GM04504 (cell line): Measurements from ENCODE around the gene TMEM233.
"Not testable (repeated sequence)": the region's sequence is repeated elsewhere in the genome, so short reads cannot be mapped to it uniquely, and the experiment has no call there.

ENCODE experiments used
- DNase-seq: peaks from one replicate; pipeline ENCODE4 v3.0.0-alpha.2; 2012; ENCODE audit warnings: low read depth

The TMEM233 gene

DNA sequence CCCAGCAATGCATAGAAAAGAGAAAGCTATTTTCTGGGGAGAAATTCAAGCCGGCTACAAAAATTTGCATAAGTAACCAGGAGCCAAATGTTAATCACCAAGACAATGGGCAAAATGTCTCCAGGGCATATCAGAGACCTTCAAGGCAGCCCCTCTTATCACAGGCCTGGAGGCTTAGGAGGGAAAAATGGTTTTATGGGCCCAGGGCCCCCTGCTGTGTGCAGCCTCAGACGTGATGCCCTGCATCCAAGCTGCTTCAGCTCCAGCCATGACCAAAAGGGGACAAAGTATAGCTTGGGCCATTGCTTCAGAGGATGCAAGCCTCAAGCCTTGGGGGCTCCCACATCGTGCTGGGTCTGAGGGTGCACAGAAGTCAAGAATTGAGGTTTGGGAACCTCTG is 15.8 kb downstream of the TMEM233 start:
- DNase-seq, result no peak

DNA sequence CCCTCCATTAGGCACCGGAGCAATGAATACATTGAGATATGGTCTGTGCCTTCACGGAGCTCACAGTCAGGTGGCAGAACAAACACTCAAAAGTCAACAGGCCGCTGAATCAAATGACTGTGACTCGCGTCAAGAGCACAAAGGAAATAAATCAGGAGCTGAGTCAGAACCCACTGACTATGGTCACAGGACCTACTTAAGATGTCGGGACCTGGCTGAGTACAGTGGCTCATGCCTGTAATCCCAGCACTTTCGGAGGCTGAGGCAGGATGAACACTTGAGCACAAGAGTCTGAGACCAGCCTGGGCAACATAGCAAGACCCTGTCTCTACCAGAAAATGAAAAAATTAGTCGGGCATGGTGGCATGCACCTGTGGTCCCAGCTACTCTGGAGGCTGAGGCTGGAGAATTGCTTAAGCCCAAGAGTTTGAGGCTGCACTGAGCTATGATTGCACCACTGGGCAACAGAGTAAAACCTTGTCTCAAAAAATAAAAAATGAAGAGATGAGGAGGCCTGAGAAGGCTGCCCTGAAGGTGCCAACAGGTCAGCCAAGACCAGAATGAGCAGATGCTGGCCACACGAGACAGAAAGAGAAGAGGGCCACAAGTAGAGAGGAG is 19.9 kb downstream of the TMEM233 start:
- no peak for DNase-seq

DNA sequence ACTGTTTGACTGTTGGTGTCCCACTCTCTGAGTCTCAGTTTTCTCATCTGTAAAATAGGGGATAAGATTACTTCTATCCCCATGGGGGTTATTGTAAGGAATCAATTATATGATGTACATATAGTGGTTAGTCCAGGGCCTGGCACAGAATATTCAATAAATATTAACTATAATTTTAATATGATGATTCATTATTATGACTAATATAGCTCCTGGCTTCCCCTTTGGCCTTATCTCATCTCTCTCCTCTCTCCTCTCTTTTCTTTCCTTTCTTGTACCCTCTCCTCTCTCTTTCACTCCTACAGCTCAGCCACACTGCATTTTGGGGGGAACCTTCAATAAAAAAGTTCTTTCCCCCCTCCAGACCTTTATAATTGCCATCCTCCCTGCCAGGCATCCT is 21.1 kb downstream of the TMEM233 start:
- no peak for DNase-seq

DNA sequence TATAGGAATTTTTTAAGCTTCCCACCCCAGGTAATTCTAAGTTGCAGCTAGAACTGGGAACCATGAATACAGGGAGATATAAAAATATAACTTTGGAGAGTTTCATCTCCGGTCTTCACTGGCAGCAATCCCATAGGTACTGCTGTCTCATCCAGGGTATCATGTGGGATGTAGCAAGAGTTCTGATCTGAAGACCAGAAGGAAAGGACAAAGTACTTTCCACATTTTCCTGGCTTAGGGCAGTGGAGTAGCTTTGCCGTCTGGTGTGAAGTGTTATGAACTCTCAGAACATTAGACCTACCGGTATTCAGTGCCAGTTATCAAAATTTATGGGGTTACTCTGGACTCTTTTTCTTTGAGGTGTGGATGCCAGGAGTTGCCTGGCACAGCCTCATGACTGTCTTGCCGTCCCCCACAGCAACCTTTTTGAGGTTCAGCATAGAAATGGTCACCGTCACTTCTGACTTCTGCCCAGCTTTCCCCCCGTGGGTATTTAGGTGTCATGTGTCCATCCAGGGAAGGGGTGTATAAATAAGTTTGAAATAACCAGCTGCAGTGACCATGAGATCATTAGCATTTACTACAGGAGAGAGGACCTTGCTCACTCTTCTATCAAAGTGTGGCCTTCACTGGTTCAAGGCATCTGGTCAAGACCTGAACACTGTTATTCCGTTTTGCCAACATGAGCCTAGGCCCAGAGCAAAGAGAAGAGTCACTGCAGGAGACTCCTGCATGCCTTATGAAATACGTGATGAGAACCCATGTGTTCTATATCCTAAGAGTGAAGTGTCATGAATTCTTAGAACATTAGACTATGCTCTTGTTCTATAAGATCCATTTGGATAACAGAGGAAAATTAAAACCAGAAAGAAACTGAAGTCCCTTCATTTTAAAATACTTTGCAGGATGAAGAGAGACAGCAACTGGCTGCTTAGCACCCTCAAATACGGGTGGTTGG is 22.2 kb downstream of the TMEM233 start:
- DNase-seq, result no peak

DNA sequence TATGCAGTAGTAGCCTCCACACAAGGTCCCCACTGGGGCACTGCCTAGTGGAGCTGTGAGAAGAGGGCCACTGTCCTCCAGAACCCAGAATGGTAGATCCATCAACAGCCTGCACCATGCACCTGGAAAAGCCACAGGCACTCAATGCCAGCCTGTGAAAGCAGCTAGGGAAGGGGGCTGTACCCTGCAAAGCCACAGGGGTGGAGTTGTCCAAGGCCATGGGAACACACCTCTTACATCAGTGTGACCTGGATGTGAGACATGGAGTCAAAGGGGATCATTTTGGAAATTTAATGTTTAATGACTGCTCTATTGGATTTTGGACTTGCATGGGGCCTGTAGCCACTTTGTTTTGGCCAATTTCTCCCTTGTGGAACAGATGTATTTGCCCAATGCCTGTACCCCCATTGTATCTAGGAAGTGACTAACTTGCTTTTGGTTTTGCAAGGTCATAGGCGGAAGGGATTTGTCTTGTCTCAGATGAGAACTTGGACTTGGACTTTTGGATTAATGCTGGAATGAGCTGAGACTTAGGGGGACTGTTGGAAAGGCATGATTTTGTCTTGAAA is 24.8 kb downstream of the TMEM233 start:
- not testable (repeated sequence) for DNase-seq

DNA sequence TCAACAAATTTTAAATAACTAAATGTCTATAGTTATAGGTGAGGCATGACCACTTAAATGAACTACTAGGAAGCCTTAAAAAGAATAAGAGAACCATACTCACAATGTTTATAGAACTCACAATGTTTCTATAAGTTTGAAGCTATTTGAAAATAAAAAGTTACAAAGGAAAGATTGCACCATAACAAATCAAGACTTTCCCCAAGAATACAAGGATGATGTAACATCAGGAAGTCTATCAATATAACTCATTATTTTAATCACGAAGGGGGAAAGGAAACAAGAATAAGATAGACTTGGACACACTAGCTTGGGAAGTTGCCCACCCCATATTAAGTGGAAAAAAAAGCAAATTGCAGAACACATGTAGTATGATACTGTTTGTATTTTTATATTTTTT is 26.9 kb downstream of the TMEM233 start:
- no peak for DNase-seq

DNA sequence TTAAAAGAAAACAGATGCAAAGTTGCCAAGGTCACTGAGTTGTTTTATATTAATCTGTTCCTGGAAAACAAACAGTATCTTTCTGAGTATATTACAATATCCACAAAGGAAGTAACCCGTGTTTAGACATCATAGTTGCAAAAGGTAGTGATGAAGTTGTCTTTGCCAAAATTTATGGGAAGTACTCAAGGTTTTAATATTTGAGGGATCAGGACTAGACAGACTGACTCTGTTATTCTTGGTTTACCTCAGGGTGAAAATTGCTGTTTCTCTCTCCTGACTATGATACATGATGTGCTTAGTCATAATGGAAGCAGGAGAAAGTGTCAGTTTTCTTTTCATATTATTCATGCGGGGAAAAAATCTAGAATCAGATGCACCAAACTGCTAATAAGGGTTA is 28.3 kb downstream of the TMEM233 start:
- no peak for DNase-seq

DNA sequence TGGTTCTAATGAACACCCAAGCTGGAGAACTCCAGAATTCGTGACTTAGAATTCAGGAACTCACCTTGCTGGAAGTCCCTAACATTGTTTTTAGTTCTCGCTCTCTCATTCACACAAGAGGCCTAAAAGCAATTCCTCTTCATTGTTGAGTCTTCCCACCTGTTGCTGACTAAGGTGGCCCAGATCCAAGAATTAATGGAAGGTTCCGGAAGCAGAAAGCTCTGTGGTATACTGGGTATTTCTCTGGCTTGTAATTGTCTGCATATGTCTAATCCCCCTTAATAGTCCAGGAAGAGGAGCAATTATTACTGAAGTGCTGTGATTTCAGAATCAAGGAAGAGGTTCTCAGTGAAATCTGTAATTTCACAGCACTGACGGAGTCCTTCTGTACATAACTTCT is 31.4 kb downstream of the TMEM233 start:
- no peak for DNase-seq

DNA sequence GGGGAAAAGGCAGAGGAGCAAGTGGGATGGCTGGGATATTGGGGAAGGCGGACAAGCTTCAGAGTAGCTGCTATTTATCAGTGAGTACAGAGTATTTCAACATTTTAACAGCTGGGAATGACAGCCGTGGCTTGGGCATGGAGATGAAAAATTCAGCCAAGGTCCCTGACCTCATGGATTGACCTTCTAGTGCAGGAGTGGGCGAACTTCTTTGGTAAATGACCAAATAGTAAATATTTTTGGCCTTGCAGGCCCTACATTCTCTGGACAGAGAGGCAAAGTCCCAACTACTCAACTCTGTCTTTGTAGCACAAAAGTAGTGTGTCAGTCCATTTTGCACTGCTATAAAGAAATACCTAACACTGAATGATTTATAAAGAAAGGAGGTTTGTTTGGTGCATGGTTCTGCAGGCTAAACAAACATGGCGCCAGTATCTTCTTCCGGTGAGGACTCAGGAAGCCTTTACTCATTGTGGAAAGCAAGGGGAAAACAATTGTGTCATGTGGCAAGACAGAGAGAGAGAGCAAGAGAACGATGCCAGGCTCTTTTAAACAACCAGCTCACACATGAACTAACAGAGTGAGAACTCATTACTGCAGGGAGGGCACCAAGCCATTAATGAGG is 33.6 kb downstream of the TMEM233 start:
- no peak for DNase-seq

DNA sequence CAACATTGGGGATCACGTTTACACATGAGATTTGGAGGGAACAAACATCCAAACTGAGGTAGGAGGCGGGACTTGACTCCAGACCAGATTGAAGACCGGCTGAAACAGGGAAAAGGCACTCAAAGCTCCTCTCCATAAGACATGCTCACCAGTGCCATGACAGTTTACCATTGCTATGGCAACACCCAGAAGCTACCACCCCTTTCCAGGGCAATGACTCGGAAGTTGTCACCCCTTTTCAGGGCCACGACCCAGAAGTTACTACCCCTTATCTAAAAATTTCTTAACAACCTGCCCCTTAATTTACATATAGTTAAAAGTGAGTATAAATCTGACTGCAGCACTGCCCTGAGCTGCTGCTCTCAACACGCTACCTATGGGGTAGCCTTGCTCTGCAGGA is 34.1 kb downstream of the TMEM233 start:
- DNase-seq, result no peak

DNA sequence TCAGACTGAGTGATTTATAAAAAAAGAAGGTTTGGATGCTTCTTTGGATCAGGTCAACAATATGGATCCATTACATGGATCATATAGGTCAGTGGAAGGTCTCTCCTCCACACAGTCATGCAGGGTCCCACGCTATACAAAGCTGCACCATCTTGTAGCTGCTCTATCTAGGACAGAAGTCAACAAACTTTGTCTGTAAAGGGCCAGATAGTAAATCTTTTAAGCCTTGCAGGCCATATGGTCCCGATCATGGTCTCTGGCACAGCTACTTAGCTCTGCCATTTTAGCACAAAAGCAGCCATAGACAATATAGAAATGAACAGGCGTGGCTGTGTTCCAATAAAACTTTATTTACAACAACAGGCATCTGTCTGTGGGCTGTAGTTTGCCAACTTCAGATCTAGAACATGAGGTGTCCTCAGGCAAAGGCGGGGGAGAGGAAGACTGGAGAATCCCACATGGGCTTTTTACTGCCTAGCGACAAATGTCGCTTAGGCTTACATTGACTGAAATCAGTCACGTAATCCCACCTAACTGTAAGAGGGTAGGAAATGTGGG is 36.7 kb downstream of the TMEM233 start:
- DNase-seq, result no peak

DNA sequence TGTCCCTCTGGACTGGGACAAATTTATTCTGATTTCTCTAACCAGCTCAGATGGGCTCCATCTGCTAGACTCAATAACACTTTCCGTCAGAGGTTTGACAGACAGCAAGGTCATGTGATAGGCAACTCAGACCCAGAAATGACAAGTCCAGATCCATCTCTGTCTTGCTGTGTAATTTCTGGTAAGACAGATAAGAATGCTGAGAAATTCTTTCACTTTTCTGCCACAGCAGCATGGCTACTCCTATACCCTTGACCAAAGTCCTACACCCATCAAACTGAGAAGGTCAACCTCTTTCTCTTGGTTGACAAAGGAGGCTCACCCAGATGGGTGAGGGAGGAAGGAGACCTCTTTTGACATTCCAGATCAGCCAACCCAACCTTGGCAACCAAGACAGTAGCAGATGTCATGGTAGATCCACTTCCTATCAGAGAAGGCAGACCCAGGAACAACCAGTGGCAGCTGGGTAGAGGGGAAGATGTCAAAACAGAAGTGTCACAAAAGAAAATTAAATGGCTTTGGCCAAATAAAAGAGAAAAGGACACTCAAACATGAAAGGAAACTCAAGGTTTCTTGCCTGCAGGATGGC is 37.5 kb downstream of the TMEM233 start:
- no peak for DNase-seq

DNA sequence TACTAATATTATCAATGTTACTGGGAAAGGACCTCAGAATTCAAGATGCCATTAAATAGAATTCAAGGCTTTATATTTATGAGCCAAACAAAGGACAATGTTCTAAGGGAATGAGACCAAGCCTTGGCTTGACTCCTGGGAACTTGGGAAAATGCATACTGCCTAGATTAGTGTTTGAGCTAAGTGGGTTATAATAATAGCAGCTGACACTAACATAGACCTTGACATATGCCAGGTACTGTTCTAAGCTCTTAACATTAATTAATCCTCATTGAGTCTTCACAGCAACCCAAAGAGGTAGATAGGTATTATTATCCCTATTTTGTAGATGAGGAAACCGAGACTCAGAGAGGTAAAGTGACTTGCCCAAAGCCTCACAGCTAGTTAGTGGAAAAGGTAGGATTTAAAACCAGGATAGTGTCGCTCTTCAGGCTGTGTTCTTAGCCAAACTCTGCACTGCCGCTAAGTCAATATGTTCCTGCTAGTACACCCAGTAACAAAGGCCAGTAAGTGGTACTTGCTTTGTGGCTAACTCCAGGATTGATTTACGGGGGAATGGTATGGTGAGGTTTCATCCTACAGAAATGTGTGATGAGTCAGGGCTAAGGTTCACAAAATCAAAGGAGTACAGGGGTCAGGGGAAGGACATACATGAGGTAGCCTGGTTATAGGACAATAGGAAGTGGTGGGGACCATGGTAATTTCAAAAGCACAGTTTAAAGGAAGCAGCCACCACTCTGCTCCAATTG is 38.5 kb downstream of the TMEM233 start:
- no peak for DNase-seq

DNA sequence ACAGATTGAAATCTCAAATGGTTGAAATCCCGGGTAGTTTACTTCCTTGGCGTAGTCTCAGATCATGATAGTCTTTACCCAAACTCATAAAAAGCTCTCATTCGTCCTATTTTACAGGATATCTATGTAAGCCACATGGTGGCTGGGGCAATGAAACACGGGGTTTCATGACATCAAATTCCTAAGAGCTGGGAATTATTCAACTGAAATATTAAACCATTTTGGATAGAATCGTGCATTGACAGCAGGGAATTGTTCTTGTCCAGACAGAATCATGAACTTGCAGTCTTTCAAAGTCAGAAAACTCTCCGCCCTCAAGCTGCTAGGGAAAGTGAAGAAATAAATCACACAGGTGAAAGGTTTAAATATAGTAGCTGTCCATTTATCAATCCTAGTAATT is 41.2 kb downstream of the TMEM233 start:
- no peak for DNase-seq

DNA sequence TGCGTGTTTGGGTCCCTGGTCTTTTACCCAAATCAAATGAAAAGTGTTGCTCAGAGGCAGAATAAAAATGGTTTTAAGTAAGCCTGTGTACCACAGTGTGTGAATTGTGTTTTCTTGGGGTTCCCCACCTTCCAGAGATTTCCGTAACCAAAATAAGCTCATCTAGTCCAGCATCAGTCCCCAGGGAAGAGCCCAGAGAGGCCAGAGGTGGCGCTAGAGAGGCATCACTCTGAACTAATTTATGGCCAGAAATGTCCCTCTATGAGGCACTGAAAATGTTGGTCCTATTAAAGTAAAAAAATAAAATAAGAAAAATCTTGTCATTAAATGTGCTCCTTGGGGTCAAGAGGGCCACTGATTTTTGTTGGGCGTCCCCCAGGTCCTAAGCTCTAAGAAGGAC is 49.4 kb downstream of the TMEM233 start:
- no peak for DNase-seq

DNA sequence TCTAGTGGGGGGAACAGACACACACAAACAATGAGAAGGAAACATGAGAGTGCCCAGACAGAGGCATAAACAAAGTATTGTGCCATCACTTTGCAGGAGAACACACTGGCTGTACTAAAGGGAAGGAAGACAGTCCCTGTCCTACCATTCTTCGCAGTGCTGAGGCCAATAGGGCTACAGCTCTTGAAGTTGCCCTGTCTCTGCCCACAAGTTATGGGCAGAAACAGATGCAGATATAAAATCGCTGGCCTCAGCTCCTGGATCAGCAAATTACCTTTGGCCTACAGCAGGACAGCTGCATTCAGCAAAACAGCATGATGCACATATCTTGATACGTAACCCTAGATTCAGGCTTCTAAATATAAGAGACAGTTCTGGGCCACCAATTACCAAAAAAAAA is 51.4 kb downstream of the TMEM233 start:
- DNase-seq, result no peak

DNA sequence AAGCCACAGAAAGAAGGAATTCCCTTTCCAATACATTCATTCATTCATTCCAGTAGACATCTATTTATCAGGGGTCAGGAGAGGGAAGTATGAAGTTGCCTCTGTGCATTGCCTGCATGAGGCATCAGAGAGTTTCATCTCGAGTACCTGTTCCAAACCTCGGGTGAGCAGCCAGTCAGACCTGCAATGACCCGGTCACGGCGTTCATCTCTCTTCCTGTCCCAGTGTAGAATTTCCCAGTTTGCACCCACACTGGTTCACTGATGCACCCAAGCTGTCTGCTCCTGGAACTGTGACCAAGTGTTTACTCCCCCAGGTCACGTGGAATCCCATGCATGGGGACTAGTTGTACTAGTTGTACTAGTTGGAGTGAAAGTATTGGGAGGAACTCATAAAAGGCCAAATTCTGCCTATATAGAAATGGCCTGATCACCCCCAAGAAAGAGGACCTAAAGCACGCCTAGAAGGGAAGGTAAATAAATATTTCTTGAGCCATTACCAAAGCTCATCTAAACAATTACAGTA is 52.0 kb downstream of the TMEM233 start:
- DNase-seq, result no peak

DNA sequence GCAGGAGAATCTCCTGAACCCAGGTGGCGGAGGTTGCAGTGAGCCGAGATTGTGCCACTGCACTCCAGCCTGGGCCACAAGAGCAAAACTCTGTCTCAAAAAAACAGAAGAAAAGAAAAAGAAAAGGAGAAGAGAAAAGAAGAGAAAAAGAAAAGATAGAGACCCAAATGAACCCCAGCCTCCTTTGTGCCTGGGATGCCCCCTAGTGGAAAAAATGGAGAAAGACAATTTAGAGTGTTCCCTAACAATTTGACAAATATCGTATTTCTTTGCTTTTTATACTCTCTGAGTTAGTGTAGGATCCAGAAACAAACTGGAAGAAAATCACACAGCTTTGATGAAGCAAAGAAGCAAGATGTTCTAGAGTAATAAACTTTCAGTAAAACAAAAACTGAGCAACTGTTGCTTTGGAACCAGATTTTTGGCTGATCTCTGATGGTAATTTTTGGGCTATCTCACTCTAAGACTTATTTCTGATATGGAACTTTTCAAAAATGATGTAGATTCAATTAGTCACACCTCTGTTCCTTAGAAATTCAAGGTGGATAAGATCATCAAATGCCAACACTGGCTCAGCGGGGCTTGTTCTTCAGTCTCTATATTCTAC is 55.7 kb downstream of the TMEM233 start:
- no peak for DNase-seq

DNA sequence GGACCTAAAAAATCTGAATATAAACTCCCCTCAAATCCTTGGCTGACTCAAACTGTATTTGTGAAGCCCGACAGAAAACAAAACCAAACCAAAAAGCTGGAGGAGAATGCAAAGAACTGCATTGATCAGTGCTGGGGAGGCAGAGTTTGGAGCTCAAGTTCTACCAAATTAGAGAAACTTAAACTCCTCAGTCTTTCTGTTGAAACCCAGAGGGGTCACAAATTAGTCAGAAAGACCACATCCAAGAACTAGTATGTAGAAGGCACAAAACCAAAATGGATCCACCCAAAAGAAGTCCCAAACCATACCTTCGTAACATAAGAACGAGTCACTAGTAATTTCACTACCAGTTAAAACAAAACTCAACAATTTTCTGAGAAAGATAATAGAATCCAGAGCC is 59.1 kb downstream of the TMEM233 start:
- no peak for DNase-seq

DNA sequence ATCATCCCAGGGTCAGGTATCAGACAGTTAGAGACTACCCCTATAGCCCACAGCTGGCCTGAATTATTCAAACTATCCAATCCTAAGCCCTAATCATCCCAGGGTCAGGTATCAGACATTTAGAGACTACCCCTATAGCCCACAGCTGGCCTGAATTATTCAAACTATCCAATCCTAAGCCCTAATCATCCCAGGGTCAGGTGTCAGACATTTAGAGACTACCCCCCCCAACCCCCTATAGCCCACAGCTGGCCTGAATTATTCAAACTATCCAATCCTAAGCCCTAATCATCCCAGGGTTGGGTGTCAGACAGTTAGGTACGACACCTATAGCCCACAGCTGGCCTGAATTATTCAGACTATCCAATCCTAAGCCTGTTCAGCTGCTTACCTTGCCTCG is 63.4 kb downstream of the TMEM233 start:
- not testable (repeated sequence) for DNase-seq

DNA sequence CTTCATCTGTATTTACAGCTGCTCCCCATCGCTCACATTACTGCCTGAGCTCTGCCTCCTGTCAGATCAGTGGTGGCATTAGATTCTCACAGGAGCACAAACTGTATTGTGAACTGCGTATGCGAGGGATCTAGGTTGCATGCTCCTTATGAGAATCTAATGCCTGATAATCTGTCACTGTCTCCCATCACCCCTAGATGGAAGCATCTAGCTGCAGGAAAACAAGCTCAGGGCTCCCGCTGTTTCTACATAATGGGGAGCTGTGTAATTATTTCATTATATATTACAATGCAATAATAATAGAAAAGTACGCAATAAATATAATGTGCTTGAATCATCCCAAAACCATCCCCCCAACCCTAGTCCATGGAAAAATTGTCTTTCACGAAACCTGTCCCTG is 64.6 kb downstream of the TMEM233 start:
- not testable (repeated sequence) for DNase-seq
